ENCODE data around the gene STK10.
"Not testable (repeated sequence)": the region's sequence is repeated elsewhere in the genome, so short reads cannot be mapped to it uniquely, and the experiment has no call there.

The STK10 gene

DNA sequence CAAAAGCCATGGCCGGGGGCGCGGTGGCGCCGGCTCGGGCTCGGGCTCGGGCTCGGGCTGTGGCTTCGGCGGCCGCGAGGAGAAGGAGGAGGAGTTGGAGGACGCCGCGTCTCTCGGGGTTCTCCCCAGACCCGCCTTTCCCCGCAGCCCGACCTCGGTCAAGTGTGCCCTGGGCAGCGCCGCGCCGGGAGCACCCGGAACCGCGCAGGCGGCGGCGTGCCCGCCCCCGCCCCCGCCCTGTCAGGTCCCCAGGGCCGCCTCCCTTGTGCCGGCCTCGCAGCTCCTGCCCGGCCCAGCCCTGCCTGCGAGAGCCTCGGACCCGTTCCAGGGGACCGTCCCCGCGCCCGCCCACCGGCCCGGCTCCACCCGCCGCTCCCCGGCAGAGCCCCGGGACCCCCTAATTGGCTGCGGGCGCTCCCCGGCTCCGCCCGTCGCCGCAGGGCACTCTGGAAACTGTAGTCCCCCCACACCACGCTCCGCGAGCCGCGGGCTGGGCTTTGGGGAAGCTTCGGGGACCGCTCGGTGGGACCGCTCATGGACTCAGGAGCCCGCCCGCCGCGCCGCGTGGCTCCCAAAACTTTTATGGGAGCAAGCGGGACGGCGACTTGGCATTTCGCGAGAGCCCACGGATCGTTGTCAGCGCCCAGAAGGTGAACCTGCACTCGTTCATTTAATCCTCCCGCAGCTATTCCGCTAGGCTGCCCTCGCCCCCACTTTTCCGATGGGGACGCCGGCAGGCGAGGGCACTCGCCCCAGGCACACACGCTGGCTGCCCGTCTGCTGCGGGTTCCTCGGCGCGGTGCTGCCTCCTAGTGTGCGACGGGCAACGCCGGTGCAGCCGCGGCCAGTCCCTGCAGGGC lies at the start of gene STK10:
STK10 (minus strand) TSS at position 192 of the 860 bp plus-strand sequence; CDS start at position 10, 182 bp downstream.
- peak; percentile 88 for DNase-seq

GRCh38 chr5:172235827-172236736 lies 48.1 kb upstream of the STK10 start:
- no peak for DNase-seq

DNA sequence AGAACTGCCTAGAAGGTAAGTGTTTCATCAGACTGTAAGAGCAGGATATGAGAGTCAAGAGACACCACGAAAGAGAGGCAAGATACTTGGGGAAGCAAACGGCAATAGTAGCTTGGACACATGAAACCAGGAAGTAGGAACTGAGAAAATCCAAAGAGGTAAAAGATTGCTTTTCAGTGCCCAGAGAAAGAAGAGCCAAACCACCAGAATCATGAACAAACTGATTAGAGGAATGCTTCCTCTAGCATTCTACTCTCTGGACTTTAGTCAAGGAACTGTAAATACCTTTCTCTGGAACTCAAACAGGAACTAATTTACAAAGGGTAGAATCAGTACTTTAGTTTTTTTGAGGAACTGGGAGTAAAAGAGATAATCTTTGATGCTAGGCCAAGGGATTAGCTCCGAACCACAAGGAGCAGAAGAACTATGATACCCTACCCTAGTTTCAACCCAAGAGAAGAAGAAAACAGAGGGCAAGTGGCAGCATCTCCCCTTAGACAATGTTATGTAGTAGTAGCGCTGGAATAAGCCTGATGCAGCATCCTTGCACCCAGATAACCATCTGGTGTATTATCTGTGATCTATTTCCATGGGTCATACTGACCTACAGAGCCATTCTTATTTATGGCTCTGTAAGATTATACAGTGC lies 47.2 kb upstream of the STK10 start:
- DNase-seq: no peak

GRCh38 chr5:172234031-172234430 lies 46.0 kb upstream of the STK10 start:
- no peak for DNase-seq

GRCh38 chr5:172229904-172230303 lies 41.9 kb upstream of the STK10 start:
- DNase-seq: no peak

DNA sequence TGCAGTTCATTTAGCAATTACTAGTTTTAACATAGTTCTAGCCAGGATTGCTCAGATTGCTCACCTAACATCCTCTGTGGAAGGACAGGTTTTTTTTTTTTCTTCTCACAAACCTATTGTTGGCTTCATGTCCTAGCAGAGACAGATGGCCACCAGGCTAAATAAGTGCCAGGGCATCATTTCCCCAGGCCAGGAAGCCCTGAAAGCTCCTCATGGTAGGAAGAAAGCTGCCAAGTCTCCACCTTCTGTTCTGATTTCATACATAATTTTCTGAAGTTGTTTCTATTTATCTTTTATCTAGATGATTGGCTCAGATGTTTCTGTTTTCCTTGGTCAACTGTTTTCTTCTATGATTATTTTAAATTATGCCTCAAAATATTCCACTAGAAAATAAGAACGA lies 37.0 kb upstream of the STK10 start:
- DNase-seq: no peak

GRCh38 chr5:172223901-172224873 lies 36.2 kb upstream of the STK10 start:
- no peak for DNase-seq

GRCh38 chr5:172219296-172219695 lies 31.3 kb upstream of the STK10 start:
- DNase-seq: no peak

DNA sequence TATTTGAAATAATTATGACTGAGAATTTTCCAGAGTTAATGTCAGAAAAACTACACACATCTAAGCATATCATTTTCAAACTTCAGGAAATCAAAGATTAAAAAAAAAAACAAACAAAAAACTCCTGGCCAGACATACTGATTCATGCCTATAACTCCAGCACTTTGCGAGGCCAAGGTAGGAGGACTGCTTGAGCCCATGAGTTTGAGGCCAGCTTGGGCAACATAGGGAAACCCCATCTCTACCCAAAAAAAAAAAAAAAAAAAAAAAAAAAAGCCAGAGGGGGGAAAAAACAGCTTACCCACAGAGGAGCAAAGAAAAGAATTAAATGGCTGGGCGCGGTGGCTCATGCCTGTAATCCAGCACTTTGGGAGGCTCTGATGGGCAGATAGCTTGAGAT lies 28.3 kb upstream of the STK10 start:
- DNase-seq: no peak

GRCh38 chr5:172213126-172213525 lies 25.1 kb upstream of the STK10 start:
- no peak for DNase-seq

- DNase-seq: no peak
Observed at GRCh38 chr5:172211676-172212075, 23.7 kb upstream of the STK10 start.

DNA sequence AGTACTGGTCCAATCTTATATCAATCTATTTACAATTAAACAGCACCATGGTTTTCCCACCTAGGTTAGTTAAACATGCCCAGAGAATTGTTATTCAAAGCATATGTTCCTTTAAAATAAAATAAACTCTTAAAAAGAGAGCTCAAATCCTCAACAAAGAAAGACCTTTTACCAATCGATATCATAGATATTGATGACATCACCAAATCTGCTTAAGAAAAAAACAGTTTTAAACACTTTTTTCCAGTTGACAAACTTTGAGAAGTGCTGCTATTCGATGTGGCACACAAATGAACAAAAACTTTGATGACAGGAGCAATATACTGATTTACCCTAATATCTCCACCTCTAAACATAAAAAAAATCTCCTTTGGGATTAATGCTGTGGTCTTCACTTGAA lies 21.7 kb upstream of the STK10 start:
- no peak for DNase-seq

DNA sequence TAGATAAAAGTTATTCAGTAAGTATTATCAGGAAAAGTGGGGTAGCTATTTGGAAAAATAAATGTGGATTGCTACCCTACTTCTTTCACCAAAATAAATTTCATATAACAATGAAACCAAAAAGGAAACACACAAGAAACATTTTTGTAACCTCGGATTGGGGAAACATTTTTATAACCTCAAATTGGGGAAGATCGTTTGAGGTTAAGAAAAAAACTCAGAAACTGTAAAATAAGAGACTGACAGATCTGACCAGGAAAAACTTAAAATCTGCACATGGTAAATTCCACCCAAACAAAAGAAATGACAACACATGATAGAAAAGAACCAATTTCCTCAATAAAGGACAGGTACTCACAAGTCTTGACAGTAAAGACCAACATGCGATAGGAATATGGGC lies 19.5 kb upstream of the STK10 start:
- DNase-seq: no peak

GRCh38 chr5:172205984-172206383 lies 18.0 kb upstream of the STK10 start:
- not testable (repeated sequence) for DNase-seq

DNA sequence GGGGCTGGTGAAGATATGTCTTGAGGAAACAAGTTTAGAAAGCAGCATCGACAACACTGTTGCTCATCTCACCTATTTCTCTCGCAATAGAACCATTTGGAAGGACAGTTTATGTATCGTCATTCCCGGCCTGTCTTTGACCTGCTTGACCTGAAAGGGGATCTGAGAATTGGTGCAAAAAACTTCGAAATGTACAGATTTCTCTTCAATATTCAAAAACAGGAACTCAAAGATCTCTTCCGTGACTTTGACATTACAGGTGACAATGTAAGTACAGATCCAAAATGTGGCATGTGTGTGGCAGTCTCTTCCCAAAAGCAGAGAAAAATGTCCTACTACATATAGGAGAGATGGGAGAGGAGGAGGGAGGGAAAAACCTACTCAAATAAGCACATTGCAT lies 12.5 kb upstream of the STK10 start:
- no peak for DNase-seq

DNA sequence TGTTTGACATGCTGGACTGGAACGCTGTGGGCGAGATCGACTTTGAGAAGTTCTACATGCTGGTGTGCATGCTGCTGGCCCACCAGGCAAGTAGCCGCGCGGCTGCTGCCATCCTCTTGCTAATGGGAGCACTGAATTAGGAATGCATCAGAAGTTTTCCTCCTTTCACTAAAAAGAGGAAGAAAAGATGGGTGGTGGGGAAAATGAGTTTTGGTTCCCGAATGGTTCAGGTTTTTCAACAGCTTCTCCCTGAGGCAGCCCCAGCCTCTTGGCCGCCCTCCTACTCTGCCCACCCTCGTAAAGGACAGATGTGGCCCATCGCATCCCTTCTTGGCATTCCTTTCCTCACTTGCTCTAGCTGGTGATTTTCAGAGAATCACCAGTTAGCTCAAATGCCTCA lies 11.4 kb upstream of the STK10 start:
- DNase-seq: no peak

DNA sequence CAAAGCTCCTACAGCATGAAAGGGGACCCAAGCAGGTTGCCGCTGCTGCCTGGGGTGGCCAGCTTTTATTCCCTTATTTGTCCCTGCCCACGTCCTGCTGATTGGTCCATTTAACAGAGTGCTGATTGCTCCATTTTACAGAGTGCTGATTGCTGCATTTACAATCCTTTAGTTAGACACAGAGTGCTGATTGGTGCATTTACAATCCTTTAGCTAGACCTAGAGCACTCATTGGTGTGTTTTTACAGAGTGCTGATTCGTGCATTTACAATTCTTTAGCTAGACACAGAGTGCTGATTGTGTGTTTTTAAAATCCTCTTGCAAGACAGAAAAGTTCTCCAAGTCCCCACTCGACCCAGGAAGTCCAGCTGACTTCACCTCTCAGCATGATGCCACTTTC lies 9.8 kb upstream of the STK10 start:
- not testable (repeated sequence) for DNase-seq

GRCh38 chr5:172194985-172195774 lies 7.2 kb upstream of the STK10 start:
- no peak for DNase-seq

DNA sequence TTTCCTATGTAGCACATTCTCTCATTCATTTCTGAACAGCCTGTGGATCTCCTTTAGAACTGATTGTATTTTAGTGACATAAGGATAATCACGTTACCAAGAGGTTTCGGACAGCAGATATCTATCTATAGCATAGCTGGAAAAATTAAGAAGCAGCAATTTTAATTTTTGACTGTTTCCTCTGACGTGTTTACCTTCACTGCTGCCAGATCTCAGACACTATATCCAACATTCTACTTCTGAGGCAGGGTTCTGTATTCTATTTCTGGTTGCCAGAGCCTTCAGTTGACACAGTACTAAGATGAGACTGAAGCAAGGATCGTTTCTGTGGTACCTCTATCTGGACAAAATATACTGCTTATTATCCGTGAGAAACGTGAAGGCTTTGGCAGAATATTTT lies 5.8 kb upstream of the STK10 start, which contains the start of gene EFCAB9:
EFCAB9 (plus strand) TSS at position 301 of the 400 bp plus-strand sequence; CDS start at position 302, 1 bp downstream.
- DNase-seq: no peak

- DNase-seq: no peak
Observed at GRCh38 chr5:172189693-172190296, 1.8 kb upstream of the STK10 start.

All from activated gamma-delta T cell treated with Interleukin-2 at 50 U/mL for 16 hours (primary cell).